Measurements from ENCODE around the gene RBBP8NL. TPM values are rescaled to one million over a fixed set of nuclear protein-coding genes. Genes with fewer than 3 reads are reported as not detected.
"Not testable (repeated sequence)": the region's sequence is repeated elsewhere in the genome, so short reads cannot be mapped to it uniquely, and the experiment has no call there.

Gene RBBP8NL
- polyA plus RNA-seq, 1 experiment = not detected

GRCh38 chr20:62376112-62377063, 51.0 kb downstream of the RBBP8NL start:
- POLR2A ChIA-PET = interaction anchor here (1.1 to 2.0 kb wide), 5 partner anchors 10 to 70 kb away, joined by 3 to 9 read pairs (median 4); partner anchors contain the start of gene RPS21
- peak; percentile 47 for TF ChIP-seq CTCF (IDR thresholded peaks at IDR 0.05; ENCODE audit: low read depth, low read length)
- peaks cover 16% of the 10 kb centered on the region for H3K9me3 ChIP-seq (ENCODE audit: control insufficient read depth, insufficient read depth, low read length)
- DNase-seq (ENCODE audit: low read depth, low spot score) = no peak
- CTCF ChIA-PET = interaction anchor here (1.1 to 3.6 kb wide), 5 partner anchors 11 to 75 kb away, joined by 4 to 50 read pairs (median 5); no protein-coding TSS in a partner anchor
- H3K27me3 ChIP-seq (ENCODE audit: control insufficient read depth, insufficient read depth, low read length) = no peaks in the 10 kb centered on the region
- no peak overlapping the region for H3K4me3 ChIP-seq (ENCODE audit: low read depth, low read length)
- H3K27ac ChIP-seq (ENCODE audit: low read depth, low read length) = peak overlapping the region; percentile 31

- DNase-seq (ENCODE audit: low read depth, low spot score) = no peak
- Histone ChIP-seq H3K9me3 (ENCODE audit: control insufficient read depth, insufficient read depth, low read length) (peaks cover 16% of the 10 kb centered on the region), H3K27me3 (ENCODE audit: control insufficient read depth, insufficient read depth, low read length) (no peaks in the 10 kb centered on the region), H3K4me3 (ENCODE audit: low read depth, low read length) (no peak overlapping the region), H3K27ac (ENCODE audit: low read depth, low read length) (peak overlapping the region; percentile 73)
- POLR2A ChIA-PET = interaction anchor here (0.6 to 2.0 kb wide), 10 partner anchors 9 to 253 kb away, joined by 3 to 12 read pairs (median 4); partner anchors contain the start of genes ADRM1, LSM14B and RPS21
- no peak for TF ChIP-seq CTCF (IDR thresholded peaks at IDR 0.05; ENCODE audit: low read depth, low read length)
- CTCF ChIA-PET = interaction anchor here (0.6 to 3.6 kb wide), 10 partner anchors 10 to 367 kb away, joined by 3 to 50 read pairs (median 4); no protein-coding TSS in a partner anchor
Observed at GRCh38 chr20:62374331-62375152, 52.8 kb downstream of the RBBP8NL start.

GRCh38 chr20:62373631-62374179, 53.6 kb downstream of the RBBP8NL start:
- CTCF ChIA-PET; H3K27me3 ChIP-seq (ENCODE audit: control insufficient read depth, insufficient read depth, low read length); H3K27ac ChIP-seq (ENCODE audit: low read depth, low read length); DNase-seq (ENCODE audit: low read depth, low spot score); H3K4me3 ChIP-seq (ENCODE audit: low read depth, low read length): not testable (repeated sequence)
- H3K9me3 ChIP-seq (ENCODE audit: control insufficient read depth, insufficient read depth, low read length) = peaks cover 16% of the 10 kb centered on the region
- POLR2A ChIA-PET = interaction anchor here (0.6 kb wide), 1 partner anchor 49 kb away, joined by 5 read pairs; no protein-coding TSS in a partner anchor

- POLR2A ChIA-PET = no interaction called here
- DNase-seq (ENCODE audit: low read depth, low spot score) = no peak
Observed at GRCh38 chr20:62372042-62372993, 55.0 kb downstream of the RBBP8NL start.

More at GRCh38 chr20:62372042-62372993, 55.0 kb downstream of the RBBP8NL start:
- H3K27me3 ChIP-seq (ENCODE audit: control insufficient read depth, insufficient read depth, low read length) = no peaks in the 10 kb centered on the region
- H3K9me3 ChIP-seq (ENCODE audit: control insufficient read depth, insufficient read depth, low read length) = peaks cover 16% of the 10 kb centered on the region
- H3K27ac ChIP-seq (ENCODE audit: low read depth, low read length) = no peak overlapping the region
- no peak for TF ChIP-seq CTCF (IDR thresholded peaks at IDR 0.05; ENCODE audit: low read depth, low read length)
- CTCF ChIA-PET = interaction anchor here (0.7 to 1.2 kb wide), 2 partner anchors 10 to 70 kb away, joined by 3 to 8 read pairs; no protein-coding TSS in a partner anchor
- H3K4me3 ChIP-seq (ENCODE audit: low read depth, low read length) = no peak overlapping the region

Data from AG04450 (cell line).